Inflammatory macrophage treated with lipopolysaccharide for 4 hours (primary cell): Measurements from ENCODE around the gene SLC6A2.

Experiments
- DNase-seq: peaks from one replicate; pipeline ENCODE4 v3.0.0-alpha.2; 2020

SLC6A2 gene

DNA sequence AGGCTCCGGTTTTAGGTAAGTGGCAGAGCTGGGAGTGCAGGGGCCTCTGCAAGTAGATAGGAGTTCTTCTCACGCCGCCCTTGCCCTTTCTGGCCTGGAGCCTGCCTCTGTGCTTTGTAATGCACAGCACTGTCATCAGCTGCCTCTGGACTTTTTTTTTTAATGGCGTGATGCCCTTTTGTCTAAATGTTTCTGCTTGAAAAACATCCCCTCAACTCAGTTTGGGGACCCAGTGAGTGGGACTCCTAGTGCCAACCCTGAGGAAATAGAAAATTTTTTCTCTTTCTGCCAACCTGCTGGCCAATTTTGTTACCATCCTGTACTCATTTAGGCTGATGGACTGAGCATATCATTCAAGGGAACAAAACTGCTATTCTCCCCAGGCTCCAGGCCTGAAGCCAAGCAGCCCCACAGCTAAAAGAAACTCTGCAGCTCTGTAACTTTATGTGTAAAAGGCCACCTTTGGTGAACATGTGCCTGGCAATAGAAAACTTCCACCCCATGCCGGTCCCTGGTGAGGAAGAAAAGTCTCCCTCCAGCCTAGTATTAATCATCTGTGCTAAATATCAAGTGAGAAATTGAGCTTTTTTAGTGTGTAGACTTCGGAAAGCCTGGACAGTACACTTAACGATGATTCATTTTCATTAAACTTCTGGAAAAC, 22.5 kb downstream of the SLC6A2 start:
- no peak for DNase-seq

DNA sequence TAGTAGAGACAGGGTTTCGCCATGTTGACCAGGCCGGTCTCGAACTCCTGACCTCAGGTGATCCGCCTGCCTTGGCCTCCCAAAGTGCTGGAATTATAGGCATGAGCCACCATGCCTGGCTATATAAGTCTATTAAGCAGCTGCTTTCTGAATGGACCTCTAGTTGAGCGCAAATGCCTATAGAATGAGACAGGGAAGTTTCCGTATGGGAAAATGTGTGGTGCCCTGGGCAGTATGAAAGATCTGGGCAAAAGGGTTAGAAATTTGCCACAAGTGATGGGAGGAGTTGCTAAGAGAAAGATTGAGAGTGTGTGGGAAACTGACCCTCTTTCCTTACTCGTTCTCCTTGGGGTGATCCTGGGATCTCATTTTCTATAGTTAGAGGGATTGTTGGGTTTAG, 26.3 kb downstream of the SLC6A2 start:
- no peak for DNase-seq

GRCh38 chr16:55685973-55686372, 30.2 kb downstream of the SLC6A2 start:
- no peak for DNase-seq

DNA sequence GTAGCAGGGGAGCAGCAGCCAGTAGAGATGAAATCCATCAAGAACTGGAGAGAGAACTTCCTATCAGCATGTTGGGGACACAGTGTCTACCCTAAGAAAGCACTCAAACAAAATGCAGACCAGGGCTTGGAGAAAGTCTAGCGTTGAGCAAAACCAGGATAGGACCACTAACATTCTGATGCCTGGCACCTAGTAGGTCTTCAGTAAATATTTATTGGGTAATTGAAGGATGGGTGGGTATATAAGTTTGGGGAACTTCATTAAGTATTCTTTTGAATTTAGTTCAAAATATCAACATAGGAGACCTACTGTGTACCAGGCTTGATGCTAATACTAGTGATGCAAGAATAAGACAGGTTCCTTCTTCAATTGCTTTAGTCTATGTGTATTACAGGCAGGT, 30.9 kb downstream of the SLC6A2 start:
- DNase-seq, result no peak

GRCh38 chr16:55687802-55688201, 32.0 kb downstream of the SLC6A2 start:
- no peak for DNase-seq

GRCh38 chr16:55690841-55691240, 35.1 kb downstream of the SLC6A2 start:
- DNase-seq, result no peak

DNA sequence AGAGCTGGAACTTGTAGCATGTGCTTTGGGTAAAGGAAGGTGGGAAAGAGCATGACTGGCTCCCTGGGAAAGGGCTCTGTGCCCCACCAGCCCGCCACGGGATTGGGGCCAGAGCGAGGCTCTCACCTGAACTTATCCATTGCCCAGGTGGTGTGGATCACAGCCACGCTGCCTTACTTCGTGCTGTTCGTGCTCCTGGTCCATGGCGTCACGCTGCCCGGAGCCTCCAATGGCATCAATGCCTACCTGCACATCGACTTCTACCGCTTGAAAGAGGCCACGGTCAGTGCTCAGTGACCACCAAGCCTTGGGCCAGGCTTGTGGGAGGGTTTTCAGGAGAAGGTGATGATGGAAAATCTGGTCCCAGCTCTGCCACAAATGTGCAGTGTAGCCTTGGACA, 36.0 kb downstream of the SLC6A2 start:
- DNase-seq, result no peak

DNA sequence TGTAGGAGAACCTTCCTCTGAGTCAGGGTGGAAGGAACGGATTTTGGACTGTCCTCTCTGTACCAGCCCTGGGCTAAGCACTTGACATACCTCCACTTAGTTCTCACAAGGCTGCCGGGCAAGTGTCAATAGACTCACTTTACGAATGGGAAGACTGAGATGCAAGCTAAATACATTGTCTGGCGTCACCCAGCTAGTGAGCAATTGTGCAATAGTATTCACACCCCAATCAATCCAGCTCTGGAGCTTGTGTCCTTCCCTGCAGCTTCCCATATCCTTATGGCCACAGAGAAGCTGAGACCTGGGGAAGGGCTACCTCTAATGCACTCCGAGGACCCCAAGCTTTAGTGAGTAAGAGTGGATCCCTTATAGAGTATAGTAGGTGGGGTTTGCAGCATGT, 39.8 kb downstream of the SLC6A2 start:
- no peak for DNase-seq

- DNase-seq, result no peak
Observed at GRCh38 chr16:55697867-55698266, 42.1 kb downstream of the SLC6A2 start.

- DNase-seq, result no peak
Observed at GRCh38 chr16:55698331-55698730, 42.5 kb downstream of the SLC6A2 start.

GRCh38 chr16:55698946-55699345, 43.2 kb downstream of the SLC6A2 start:
- no peak for DNase-seq

DNA sequence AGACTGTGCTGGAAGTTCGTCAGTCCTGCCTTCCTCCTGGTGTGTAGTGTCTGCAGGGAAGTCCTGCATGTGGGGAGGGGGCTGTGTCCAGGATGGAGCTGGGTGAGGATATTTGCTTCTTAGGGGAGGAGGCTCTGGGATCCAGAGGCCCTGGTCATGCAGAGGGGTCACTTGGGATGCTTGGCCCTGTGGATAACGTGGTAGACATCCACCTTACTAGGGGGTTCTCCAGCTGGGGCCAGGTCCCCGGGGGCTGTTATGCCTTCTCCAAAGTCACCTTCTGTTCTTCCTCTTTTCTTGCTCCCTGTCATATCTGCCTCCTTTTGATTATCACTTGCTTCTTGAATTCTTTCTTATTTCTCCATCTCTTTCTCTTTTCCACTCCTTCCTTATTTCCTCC, 43.8 kb downstream of the SLC6A2 start:
- DNase-seq, result no peak

DNA sequence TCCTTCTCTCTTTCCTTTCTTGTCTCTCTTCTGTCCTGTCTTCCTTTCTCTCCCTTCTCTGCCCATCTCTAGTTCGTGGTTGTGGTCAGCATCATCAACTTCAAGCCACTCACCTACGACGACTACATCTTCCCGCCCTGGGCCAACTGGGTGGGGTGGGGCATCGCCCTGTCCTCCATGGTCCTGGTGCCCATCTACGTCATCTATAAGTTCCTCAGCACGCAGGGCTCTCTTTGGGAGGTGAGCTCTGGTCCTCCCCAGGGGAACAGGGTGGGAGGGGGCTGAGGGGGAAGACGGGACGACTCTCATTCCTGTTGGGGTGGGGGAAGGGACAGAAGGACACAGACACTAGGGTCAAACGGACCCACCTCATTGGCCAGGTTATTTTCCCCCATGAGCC, 44.3 kb downstream of the SLC6A2 start:
- DNase-seq, result no peak

DNA sequence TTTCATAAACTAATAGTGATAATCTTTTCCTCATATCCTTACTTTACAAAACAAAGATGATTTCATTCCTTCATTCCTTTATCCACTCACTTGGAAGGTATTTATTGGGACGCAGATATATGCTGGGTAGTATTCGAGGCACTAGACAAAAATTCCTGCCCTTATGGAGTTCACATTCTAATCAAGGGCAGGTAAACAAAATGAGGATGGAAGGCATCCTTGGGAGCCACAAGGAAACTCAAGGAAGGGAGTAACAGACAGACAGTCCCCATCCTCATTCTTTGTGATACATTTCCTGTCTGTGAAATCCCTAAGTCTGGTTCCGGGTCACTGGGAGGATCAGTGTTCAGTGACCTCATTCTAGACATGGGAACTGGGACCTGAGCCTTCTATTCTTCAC, 45.2 kb downstream of the SLC6A2 start:
- no peak for DNase-seq

- DNase-seq, result peak; percentile 55
Observed at GRCh38 chr16:55701442-55702319, 45.9 kb downstream of the SLC6A2 start.

GRCh38 chr16:55703003-55704001, 47.5 kb downstream of the SLC6A2 start:
- peak; percentile 69 for DNase-seq

- DNase-seq, result no peak
Observed at GRCh38 chr16:55706739-55707384, 51.1 kb downstream of the SLC6A2 start.

GRCh38 chr16:55709801-55710200, 54.0 kb downstream of the SLC6A2 start:
- no peak for DNase-seq

GRCh38 chr16:55710466-55710865, 54.7 kb downstream of the SLC6A2 start:
- no peak for DNase-seq

DNA sequence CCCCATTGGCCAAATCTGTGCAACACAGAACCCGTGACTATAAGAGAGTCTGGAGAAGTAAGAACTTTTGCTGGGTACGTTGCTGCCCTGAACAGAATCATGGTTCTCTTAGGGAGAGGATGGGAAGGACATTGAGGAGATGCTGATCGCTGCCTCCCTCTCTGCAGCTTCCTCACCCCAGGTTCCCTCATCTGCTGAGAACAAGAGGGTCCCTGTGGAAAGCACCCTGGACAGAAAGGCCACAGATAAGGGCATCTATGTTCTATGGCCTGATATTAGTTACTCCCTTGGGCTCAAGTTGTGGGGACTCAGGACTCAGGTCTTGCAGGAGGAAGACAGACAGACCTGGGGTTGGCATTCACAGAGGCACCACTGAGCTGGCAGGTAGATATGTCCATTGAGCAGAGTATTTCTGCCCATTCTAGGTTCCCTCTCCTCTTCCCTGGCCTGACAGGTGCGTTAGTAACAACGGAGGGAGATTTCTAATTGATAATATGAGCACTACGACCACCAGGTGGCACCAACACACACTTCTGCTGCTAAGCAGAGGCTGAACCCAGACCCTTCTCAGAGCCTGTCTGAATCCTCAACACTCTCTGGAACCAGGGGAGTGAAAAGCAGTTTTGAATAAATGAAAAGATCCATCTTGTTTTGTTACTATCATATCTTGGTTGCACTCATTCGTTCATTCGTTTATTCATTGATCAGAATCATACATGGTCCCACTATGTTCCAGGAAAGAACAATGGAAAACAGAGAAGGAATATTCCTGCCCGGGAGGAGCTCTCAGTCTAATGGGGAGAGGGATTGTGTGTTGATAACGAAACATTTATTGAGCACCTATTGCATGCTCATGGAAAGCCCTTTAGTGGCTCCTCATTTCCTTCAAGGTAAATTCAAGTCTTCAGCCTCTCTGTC, 56.4 kb downstream of the SLC6A2 start:
- peak; percentile 67 for DNase-seq

DNA sequence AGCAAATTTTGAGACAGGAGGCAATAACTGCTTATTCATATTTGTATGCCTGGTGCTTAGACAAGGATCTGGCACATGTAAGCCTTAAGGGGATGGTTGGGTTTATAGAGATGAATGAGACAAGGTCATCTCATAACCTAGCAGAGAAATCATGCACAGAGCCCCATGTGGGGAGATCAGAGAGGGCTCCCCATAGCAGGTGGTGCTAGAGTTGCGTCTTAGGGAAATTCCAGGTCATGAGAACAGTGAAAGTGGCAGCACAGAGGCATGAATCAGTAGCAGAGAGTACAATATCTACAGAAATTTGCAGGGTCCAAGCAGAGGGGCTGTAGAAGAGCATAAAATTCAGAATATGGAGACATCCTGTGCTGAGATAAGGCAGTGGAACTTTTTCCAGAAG, 57.3 kb downstream of the SLC6A2 start:
- DNase-seq, result no peak

DNA sequence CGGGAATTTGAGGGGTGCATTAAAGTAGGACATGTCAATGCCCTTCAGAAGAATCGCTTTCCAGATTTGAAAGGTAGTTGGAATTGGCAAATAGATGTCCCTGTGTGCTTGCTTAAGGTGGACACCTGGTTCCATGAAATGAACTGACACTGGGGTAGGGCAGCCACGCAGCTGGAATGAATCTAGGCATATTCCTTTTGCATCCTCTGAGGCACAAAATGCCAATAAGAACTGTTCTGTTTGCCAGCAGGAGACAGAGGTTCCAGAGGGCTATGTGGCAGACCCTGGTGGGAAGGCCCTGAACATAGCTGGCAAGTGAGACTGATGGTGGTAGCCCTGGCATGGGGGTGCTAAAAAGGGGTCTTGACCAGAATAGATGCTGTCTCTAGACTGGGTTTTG, 61.5 kb downstream of the SLC6A2 start:
- no peak for DNase-seq
